GM19395 (cell line): Measurements from ENCODE around the gene MZT2B.
"Not testable (repeated sequence)": the region's sequence is repeated elsewhere in the genome, so short reads cannot be mapped to it uniquely, and the experiment has no call there.

ENCODE experiments used
- ATAC-seq: cut with Tn5 transposase; IDR thresholded peaks from one replicate; pipeline ENCODE4 v1.9.1; 2021; ENCODE audit warnings: mild to moderate bottlenecking, moderate library complexity; ENCODE audit not compliant: unreplicated experiment

The MZT2B gene, protein sequence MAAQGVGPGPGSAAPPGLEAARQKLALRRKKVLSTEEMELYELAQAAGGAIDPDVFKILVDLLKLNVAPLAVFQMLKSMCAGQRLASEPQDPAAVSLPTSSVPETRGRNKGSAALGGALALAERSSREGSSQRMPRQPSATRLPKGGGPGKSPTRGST

DNA sequence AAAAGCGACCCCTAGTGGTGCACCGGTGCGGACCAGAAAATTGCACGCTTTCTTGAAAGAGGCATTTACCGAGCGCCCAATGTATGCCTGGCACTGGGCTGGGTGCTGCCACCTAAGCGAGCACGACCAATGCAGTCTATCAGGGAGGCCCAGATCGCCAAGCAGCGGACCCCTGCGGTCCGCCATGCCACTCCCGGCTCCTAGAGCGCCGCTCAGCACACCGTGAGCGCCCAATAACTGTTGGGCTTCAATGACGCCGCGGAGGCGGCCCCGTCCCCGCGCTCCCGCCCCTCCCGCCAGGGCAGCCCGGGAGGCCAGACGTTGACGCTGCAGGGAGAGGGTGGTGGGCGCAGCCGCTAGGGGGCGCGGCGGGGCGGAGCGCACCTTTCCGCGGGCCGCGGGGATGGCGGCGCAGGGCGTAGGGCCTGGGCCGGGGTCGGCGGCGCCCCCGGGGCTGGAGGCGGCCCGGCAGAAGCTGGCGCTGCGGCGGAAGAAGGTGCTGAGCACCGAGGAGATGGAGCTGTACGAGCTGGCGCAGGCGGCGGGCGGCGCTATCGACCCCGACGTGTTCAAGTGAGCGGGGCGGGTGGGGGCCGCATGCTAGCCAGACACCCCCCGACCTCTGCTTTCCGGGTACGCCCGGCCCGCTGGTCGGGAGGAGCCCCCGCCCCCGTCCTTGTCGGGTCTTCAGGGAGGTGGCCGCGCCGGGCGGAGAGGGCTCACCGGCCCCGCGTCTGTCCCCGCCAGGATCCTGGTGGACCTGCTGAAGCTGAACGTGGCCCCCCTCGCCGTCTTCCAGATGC is at the start of gene MZT2B:
Gene MZT2B (plus strand): TSS at position 383 of the 803 bp plus-strand sequence. CDS start 21 bp downstream, at position 404.
- ATAC-seq: peak; percentile 78

DNA sequence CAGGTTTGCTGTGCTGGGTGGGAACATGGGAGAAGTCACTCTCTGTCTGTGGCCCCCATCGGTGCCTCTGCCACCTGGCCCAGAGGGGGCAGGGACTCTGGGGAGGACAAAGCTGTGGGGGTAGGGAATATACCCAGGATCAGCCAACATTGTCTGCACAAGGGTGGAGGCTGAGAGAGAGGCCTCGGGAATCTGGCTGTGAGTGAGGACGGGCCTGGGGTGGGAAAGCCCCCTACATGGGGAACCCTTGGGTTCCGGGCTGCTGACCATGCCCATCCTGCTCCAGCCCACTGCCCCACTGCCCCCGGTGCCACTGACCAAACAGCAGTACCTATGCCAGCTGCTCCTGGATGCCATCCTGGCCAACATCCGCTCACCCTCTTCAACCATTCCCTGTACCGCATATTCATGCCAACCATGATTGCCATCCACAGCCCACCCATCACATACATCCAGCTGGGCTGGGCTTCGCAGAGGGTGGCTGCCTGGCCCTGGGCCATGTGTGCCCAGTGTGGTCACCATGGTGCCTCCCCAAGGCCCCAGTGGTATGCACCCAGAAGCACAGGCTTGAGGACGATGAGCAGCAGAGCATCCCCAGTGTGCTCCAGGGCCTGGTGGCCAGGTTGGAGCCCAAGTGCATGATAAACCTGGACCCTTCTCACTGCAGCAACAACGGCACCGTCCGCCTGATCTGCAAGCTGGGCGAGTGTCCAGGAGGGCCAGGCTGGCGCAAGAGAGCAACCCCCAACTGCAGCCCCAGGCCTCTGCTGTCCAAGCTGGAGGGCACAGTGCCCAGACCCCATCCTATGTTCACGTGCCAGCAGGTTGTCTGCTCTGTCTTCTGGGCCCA is 46.1 kb upstream of the MZT2B start:
- no peak for ATAC-seq

DNA sequence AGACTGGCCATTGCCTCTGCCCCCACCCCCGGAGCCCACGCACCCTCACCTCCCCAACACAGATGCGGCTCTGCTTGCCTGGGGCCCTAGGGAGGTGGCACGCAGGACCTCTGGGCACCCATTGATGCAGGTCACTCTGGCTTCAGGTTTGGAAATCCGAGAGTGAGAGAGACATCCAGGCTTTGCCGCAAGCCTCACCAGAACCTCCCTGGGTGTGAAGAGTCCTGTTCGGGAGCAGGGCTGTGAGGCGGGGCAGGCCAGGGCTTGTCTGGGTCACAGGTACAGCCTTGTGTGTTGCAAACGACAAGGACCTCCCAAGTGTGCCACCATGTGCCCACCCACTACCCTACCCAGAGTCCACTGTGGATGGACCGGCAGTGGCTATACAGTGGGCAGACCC is 45.5 kb upstream of the MZT2B start:
- ATAC-seq: not testable (repeated sequence)

DNA sequence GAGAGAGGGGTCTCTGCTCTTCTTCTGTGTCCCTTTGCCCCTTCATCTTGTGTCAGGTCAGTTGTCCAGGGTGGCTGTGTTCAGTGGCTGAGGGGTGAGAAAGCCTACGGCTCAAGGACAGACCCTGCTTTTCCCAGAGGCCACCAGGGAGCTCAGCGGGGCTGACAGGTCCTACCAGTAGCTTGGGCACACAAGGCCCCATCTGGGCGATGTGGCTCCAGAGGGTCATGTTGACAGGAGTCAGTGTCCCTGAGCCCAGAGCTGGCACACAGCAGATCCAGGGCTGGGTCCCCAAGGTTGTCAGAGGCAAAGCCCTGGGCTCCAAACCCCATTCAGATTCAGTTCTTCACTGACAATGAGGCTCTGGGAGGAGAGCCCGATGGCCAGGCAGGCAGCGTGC is 44.9 kb upstream of the MZT2B start:
- not testable (repeated sequence) for ATAC-seq

DNA sequence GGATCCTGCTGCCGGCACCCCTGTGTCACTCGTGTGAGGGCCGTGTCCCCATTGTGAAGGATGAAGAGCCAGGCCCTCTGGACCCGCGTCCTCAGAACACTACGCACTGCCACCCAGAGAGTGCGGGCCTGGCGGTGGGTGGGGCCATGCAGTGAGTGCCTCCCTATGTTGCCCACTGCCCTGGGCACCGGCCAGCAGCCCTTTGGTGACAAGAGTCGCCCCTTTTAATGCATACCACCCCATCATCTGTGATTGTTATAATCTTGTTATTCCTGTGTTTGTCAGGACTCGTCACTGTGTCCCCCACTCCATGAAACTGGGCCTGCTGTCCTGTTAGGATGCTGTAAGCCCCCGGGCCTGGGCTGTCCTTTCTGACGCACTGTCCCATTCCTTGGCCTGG is 43.7 kb upstream of the MZT2B start:
- ATAC-seq: not testable (repeated sequence)

DNA sequence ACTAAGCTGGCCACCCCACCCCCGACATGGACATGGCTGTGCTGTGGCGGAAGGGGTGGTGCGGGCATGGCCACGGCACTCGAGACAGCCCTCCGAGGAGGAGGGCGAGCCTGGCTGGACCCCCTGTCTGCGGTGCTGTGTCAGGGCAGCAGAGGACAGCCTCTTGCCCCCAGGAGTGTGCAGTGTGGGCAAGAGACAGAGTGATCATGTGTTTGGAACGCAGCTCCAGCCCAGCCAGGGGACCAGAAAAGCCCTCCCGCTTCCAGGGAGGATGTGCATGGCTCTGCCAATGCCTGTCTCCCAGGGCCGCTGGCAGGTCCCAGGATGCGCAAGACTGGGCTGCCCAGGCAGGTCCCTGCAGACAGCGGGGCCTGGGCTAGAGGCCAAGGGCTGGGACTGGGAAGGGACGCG is 43.2 kb upstream of the MZT2B start:
- ATAC-seq: not testable (repeated sequence)

DNA sequence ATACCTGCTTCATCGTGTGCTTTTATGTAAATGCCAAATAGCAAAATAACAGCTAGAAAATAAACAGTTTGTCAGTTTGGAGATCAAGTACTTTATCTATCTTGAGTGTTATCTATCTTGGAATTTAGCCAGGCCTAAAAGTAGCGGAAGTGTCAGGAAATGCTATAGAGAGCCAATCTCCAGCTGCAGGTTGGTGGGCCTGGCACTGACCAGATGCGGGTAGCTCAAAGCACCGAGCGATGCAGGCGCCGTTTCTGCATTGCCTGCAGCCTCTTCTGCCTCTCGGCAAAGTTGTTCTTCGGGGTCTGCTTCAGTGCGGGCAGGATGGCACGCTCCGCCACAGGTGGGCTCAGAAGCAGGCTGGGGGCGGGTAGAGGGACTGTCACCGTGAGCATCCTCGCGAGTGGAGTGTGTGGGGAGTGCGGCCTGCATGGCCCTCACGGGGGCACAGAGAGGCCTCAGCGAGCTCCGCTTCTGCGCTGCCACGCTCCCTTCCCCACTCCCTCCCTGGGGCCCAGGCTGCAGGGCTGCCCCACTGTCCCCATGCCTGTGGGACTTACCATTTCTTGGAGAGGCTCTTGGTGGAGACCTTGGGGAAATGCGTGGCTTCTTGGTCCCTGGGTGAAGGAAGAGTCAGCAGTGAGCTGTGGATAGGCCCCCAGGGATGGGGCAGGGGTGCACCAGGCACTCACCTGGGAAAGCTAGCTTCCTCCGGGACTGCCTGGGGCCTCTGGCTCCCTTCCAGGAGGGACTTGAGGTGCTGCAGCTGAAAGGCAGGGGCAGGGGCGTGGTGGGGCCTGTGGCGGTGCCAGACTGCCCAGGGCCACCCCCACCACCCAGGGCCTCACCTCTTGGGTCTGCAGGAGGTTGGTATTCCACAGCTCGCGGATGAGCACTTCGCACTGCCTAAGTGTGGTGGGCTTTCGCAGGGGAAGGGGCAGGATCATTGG is 42.5 kb upstream of the MZT2B start:
- not testable (repeated sequence) for ATAC-seq

DNA sequence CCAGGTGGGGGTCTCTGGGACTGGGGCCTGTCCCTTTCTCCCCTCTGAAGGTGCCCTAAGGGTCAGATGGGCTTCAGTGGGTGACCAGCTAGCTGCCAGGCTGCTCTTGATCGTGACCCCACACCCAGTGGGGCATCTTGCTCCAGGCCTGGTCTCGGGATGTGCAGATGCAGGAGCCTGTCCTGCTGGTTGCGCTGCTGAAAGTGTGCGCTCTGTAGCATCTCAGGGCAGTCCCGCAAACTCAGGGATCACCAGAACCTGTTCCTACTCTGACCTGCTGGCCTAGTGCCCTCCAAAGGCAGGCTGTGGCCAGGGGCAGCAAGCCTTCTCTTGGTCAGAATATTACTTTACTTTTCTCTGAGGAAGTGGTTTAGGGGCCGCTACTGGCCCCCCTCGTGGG is 41.5 kb upstream of the MZT2B start:
- ATAC-seq: not testable (repeated sequence)

DNA sequence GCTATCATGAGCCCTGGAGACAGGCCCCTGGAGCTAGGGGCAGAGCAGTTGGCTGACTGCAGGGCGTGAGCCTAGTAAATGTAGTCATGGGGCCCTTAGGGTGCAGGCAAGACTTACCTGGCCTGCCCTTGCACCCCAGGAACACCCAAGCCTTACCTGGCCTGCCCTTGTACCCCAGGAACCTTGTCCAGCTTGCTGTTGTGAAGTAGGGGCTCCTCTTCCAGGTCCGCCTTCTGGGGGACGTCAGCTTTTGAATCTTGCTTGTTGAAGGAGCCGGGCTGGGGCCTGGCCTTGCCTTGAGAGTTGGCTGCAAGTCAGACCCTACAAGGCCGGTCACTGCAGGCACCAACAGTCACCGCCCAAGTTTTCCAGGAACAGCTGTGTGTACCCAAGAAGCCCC is 41.1 kb upstream of the MZT2B start:
- ATAC-seq: not testable (repeated sequence)

DNA sequence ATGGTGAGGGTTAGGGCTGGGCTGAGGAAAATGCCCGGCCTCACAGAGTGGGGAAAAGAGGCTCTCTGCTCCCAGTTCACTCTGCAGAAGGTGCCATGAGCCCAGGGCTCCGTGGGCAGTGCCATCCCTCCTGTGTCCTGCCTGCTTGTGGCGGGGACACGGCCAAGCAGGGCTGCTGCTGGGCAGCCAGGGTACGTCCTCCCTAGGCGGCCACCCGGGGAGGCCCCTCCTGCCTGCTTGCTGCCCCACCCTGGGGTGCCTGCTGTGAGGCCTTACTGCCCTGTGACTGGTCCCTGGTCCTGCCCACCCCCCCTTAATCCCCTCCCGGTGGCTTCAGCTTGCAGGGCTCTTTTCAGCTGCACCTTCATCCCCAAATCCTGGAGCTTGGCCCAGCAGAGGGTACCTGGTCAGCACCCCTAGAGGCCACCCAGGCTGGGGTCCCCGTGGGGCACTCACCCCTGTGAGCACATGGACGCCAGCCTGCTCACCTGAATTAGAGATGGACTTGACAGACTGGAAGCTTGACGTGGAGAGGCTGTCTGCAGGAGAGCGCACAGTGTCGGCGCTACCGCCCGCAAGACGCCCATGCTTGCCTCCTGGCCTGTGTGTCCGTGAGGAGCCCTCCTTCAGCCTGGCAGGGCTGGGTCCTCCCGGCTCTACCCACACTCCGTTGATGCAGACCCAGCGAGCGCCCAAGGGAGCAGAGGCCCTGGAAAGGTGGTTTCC is 40.3 kb upstream of the MZT2B start:
- not testable (repeated sequence) for ATAC-seq

DNA sequence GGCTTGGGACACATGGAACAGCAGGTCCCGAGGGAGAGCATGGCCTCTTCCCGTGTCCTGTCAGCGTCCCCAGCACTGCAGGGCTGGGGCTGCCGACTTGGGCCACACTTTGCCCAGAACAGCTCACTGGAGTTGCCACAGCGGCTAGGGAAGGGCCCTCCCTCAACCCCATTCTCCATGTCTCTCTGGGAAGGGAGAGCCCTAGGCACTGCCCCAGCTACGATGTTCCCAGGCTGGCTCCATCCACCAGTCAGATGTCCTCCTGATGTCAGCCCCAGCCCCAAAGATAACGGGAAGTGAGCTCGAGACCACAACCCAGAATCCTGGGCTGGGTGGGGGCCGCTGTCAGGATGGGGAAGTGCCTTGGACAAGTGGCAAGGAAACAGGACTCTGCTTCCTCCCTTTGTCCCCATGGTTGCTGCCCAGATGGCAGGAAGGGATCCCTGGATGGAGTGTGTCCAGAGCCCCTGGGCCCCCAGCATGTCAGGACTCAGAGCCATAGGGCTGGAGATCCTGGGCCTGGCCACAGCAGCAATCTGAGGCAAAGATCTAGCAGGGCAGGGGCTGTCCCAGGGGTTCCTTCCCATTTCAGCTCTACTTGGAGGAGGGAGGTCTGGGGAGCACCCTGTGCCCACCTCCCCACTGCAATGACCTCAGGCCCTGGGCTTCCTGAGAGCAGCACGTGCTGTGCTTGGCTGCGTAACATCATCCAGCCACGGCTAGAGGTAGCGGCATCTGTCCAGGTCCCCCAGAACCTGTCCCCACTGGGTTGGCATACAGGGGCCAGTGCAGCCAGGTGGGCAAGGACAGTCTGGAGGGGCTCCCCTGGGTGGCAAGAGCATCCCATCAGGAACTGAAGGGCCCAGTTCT is 39.4 kb upstream of the MZT2B start:
- not testable (repeated sequence) for ATAC-seq

DNA sequence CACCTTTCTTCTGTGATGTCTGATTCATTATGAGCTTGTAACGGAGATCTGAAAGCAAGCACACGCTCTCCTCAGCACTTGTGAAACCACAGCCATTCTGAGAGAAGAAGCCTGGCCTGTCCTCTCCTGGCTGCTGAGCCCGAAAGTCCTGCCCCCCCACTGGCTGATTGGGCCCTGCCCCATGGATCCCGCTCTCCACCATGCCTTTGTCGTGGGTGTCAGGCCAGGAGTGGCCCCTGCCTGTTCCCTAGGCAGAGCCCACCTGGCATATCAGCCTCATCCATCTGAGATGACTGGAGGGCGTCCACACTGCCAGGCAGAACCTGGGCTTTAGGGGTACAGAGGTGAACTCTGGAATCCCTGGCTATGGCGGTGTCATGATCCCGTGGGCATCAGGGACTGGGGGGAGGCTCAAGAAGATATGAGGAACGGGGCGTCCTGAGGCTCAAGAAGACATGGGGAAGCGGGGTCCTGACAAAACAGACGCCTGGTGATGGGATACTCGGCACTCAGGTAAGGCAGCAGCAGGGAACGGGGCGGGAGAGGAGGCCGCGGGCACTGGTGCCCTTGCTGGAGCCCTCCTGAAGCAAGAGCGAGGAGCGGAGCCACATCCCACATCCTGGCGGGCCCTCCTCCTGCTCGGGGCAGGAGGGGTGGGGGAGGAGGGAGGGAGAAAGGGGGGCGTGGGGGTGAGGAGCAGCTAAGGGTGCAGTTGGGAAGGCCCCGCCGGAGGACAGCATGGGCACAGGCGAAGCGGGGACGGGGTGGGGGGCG is 38.6 kb upstream of the MZT2B start:
- peak; percentile 45 for ATAC-seq

DNA sequence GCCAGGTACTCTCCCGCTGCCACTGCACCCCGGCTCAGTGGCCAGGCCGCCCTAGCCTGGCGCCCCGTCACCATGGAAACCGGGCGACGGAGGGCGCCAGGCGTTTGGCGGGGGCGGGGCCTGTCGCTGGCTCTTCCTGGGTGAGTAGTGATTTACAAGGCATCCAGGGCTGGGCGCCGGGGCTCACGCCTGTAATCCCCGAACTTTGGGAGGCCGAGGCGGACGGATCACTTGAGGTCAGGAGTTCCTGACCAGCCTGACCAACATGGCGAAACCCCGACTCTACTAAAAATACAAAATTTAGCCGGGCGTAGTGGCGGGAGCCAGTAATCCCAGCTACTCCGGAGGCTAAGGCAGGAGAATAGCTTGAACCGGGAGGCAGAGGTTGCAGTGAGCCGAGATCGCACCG is 37.1 kb upstream of the MZT2B start, which contains the start of gene CCDC74B:
Gene CCDC74B (minus strand): TSS at position 107 of the 409 bp plus-strand sequence. CDS start 116 bp downstream, outside the sequence.
- ATAC-seq: peak; percentile 85

DNA sequence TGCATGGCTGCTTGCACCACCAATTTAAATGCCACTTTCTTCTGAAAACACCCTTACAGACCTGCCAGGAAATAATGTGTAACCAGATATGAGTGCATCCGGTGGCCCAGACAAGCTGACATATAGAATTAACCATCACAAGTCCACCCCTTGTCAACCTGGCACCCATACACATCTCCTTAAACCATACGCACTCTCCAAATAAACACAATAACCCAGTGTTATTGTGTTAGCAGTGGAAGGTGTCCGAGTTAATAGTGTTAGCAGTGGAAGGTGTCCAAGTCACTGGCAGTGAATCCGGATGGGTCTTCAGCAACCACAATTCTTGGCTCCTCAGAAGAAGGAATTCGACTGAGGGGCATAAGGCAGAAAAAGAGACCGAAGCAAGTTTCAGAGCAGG is 33.5 kb upstream of the MZT2B start:
- not testable (repeated sequence) for ATAC-seq

DNA sequence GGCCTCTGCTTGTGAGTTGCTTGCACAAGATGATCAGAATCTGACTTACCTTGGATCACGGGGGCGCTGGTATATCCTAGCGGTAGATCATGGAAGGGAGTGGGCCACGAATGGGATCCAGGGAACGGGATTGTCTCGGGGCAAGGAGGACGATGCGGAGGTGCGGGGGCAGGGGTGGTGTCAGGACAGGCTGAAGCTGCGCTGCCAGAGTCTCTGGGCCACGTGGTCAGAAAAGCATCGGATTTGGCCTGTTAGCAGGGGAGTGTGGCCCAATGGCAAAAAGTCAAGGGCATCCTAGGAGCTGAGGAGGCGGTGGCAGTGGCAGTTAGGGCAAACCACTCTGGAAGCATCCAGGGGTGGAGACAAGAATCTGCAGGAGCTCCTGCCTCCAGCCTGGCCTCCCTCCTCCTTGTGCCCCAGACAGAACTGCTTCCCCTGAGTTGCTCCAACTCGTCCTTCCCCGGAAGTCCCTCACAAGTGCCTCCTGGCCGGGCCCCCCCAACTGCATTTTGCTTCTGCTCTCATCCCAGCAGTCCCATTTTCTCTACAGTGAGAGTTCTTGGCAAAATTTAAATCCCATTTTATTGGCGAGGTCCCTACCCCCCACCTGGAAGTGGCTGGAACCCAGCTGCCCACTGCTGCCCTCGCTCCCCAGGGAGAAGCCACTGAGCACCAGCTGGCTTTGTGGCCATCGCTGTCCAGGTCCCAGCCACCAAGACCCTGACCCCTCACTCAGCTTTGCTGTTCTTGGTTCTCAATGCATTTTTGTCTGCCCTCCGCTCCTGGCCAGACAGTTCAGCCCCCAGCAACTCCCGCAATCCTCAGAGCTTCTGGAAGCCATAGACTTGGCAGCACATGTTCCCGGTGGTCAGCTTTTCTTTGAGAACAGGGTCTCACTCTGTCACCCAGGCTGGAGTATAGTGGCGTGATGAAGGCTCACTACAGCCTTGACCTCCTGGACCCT is 31.6 kb upstream of the MZT2B start:
- no peak for ATAC-seq

DNA sequence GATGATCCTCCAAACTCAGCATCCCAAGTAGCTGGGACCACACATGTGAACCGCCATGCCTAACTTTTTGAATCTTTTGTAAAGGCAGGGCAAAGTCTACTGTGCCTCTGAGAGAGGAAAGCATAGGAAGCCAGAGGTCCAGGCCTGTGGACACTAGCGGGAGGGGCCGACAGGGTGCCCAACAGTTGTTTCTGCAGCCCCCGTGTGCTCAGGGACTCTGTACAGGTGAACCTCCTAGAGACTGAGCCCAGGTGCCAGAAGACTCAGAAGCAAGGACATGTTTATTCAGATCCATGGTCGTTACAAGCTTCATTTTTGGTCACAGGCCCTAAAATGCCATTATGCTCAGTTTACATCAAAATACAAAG is 30.9 kb upstream of the MZT2B start:
- ATAC-seq: not testable (repeated sequence)
